K562 (cell line): Measurements from ENCODE around the gene CD22. TPM values are rescaled to one million over a fixed set of nuclear protein-coding genes. Genes with fewer than 3 reads are reported as not detected.

Source experiments
- ARID2 ChIP-seq: fragments of 450-650 bp; IDR thresholded peaks from 2 replicates; pipeline ENCODE4 v1.6.1; 2017; ENCODE audit warnings: antibody characterized with exemption, mild to moderate bottlenecking
- ARNT ChIP-seq, 2 experiments: fragments of 450-650 bp; IDR thresholded peaks; 2 replicates each; pipeline ENCODE4 v1.6.1; 2016; ENCODE audit warnings: mild to moderate bottlenecking in 1 of 2
- BHLHE40 ChIP-seq: IDR thresholded peaks from 2 replicates; pipeline ENCODE4 v1.6.1; 2011; ENCODE audit warnings: low read length, improper control_type of control experiment
- CEBPB ChIP-seq: fragments of 450-650 bp; IDR thresholded peaks from 2 replicates; pipeline ENCODE4 v1.6.1; 2016; ENCODE audit warnings: missing genetic modification characterization, missing compliant biosample characterization
- MTA3 ChIP-seq: fragments of 450-650 bp; formaldehyde crosslinking; IDR thresholded peaks from 2 replicates; pipeline ENCODE4 v1.6.1; 2017; ENCODE audit warnings: mild to moderate bottlenecking, borderline replicate concordance
- NRF1 ChIP-seq, 2 experiments: fragments of 450-650 bp; IDR thresholded peaks in 1 of 2; conservative IDR thresholded peaks in 1 of 2; 2 replicates each; pipeline ENCODE4 v1.6.1; 2014; ENCODE audit warnings: mild to moderate bottlenecking in 2 of 2
- PCBP2 ChIP-seq: fragments of 200-400 bp; formaldehyde crosslinking; IDR thresholded peaks from 2 replicates; pipeline ENCODE4 v1.6.1; 2018; ENCODE audit warnings: low read length, low read depth, mild to moderate bottlenecking, moderate library complexity; ENCODE audit not compliant: poor library complexity, severe bottlenecking
- PHF20 ChIP-seq: fragments of 450-650 bp; IDR thresholded peaks from 2 replicates; pipeline ENCODE4 v1.6.1; 2018; ENCODE audit not compliant: partially characterized antibody
- RCOR1 ChIP-seq, 2 experiments: IDR thresholded peaks; 2 replicates each; pipeline ENCODE4 v1.6.1; 2012; ENCODE audit warnings: low read depth in 2 of 2, low read length in 2 of 2, borderline replicate concordance in 1 of 2, improper control_type of control experiment in 1 of 2
- SAFB2 ChIP-seq: fragments of 200-400 bp; formaldehyde crosslinking; IDR thresholded peaks from 2 replicates; pipeline ENCODE4 v1.6.1; 2018; ENCODE audit warnings: borderline replicate concordance, low read length, low read depth, moderate library complexity; ENCODE audit not compliant: severe bottlenecking
- SRSF1 ChIP-seq: fragments of 200-400 bp; formaldehyde crosslinking; IDR thresholded peaks from 2 replicates; pipeline ENCODE4 v1.6.1; 2017; ENCODE audit warnings: mild to moderate bottlenecking, low read depth, low read length, moderate library complexity
- TBL1XR1 ChIP-seq, 2 experiments: IDR thresholded peaks; 2 replicates each; pipeline ENCODE4 v1.6.1; 2012; ENCODE audit warnings: improper control_type of control experiment in 2 of 2, low read length in 2 of 2, mild to moderate bottlenecking in 1 of 2
- YY1 ChIP-seq, 3 experiments: IDR thresholded peaks; 2 replicates each; pipeline ENCODE4 v1.6.1; 2011; ENCODE audit warnings: low read length in 2 of 3, mild to moderate bottlenecking in 2 of 3, moderate library complexity in 2 of 3, borderline replicate concordance in 1 of 3, control low read depth in 1 of 3, low read depth in 1 of 3; ENCODE audit not compliant: insufficient read depth in 3 of 3, insufficient replicate concordance in 2 of 3, control insufficient read depth in 1 of 3, insufficient read length in 1 of 3; ENCODE audit errors: extremely low read depth in 1 of 3
- ZFP30 ChIP-seq: fragments of 250-450 bp; sonication (Bioruptor Pico); IDR thresholded peaks from 2 replicates; pipeline ENCODE4 v1.8.0; 2022; ENCODE audit warnings: moderate library complexity, mild to moderate bottlenecking, inconsistent platforms, borderline replicate concordance
- ZKSCAN3 ChIP-seq: fragments of 250-450 bp; sonication (Bioruptor Pico); IDR thresholded peaks from 2 replicates; pipeline ENCODE4 v1.4.0; 2020
- polyA plus RNA-seq, 8 experiments: library from polyadenylated mRNA; depleted of rRNA in 4 of 8; stranded (reverse) in 5 of 8; unstranded in 3 of 8; fragments of >200 nt; fragmentation: Nextera tagmentation in 2 of 8; fragmentation: Illumina TruSeq in 1 of 8; extraction: Ambion mirVana in 2 of 8; extraction: Trizol in 1 of 8; gene quantifications; 2 replicates each; pipeline versions ENCODE4 v1.2.1 to v1.2.3, GENCODE V29; 2011 to 2014; ENCODE audit warnings: inconsistent platforms in 1 of 8, missing spikeins in 1 of 8
- total RNA-seq, 7 experiments: library from RNA; depleted of rRNA in 6 of 7; stranded (reverse); fragments of >200 nt in 6 of 7; fragmentation: Illumina TruSeq in 2 of 7; extraction: Trizol in 2 of 7; gene quantifications; 2 replicates each; pipeline versions ENCODE4 v1.2.1 to v1.2.3, GENCODE V29; 2011 to 2021; ENCODE audit warnings: low replicate concordance in 1 of 7
- TF ChIP-seq, protein P1 (sequence below): sonication (generic); formaldehyde crosslinking; IDR thresholded peaks from 2 replicates; pipeline ENCODE4 v1.8.0; 2023; ENCODE audit warnings: mild to moderate bottlenecking, missing genetic modification reagents
- TF ChIP-seq, protein P2 (sequence below): sonication (generic); formaldehyde crosslinking; IDR thresholded peaks from 2 replicates; pipeline ENCODE4 v1.8.0; 2023; ENCODE audit warnings: mild to moderate bottlenecking, missing genetic modification reagents
- TF ChIP-seq, protein P3 (sequence below), 3 experiments: IDR thresholded peaks in 2 of 3; conservative IDR thresholded peaks in 1 of 3; 2 replicates each; pipeline ENCODE4 v1.5.1; 2011 to 2012; ENCODE audit warnings: low read length in 3 of 3, mild to moderate bottlenecking in 3 of 3, control low read depth in 2 of 3, improper control_type of control experiment in 1 of 3, inconsistent platforms in 1 of 3, low read depth in 1 of 3, mixed read lengths in 1 of 3, moderate library complexity in 1 of 3; ENCODE audit not compliant: insufficient read depth in 2 of 3

The CD22 gene
- total and polyA plus RNA-seq, 9 of the 15 experiments (the other 6 are each of a cell fraction or from before 2014, with no cell fraction given): 0.29 to 5.0 (median 3.5) TPM

DNA sequence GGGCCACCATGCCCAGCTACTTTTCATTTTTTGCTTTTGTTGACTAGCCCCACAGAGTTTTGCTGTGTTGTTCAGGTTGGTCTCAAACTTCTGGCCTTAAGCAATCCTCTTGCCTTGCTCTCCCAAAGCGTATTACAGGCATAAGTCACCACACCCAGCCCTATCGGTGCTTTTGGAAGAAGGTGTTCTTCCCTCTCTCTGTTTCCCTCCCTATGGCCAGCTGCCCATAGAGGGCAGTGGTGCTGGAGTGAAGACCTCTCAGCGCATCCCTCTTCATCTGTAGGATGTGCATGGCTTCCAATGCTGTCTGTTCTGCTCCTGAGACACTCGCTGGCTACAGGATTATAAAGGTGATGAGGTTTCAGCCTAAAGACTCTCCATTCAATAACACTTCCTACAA lies 1.3 kb upstream of the CD22 start (continued):
- TF ChIP-seq, protein P1, sequence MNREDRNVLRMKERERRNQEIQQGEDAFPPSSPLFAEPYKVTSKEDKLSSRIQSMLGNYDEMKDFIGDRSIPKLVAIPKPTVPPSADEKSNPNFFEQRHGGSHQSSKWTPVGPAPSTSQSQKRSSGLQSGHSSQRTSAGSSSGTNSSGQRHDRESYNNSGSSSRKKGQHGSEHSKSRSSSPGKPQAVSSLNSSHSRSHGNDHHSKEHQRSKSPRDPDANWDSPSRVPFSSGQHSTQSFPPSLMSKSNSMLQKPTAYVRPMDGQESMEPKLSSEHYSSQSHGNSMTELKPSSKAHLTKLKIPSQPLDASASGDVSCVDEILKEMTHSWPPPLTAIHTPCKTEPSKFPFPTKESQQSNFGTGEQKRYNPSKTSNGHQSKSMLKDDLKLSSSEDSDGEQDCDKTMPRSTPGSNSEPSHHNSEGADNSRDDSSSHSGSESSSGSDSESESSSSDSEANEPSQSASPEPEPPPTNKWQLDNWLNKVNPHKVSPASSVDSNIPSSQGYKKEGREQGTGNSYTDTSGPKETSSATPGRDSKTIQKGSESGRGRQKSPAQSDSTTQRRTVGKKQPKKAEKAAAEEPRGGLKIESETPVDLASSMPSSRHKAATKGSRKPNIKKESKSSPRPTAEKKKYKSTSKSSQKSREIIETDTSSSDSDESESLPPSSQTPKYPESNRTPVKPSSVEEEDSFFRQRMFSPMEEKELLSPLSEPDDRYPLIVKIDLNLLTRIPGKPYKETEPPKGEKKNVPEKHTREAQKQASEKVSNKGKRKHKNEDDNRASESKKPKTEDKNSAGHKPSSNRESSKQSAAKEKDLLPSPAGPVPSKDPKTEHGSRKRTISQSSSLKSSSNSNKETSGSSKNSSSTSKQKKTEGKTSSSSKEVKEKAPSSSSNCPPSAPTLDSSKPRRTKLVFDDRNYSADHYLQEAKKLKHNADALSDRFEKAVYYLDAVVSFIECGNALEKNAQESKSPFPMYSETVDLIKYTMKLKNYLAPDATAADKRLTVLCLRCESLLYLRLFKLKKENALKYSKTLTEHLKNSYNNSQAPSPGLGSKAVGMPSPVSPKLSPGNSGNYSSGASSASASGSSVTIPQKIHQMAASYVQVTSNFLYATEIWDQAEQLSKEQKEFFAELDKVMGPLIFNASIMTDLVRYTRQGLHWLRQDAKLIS (CRISPR knock-in tag): no peak
- TF ChIP-seq ARNT (IDR thresholded peaks at IDR 0.05) (0 out of 4 replicates have a peak, but pooled peaks of 1 of the 2 experiments have one; percentile 27), ARID2 (no peak), RCOR1 (IDR thresholded peaks at IDR 0.05; ENCODE audit: borderline replicate concordance in 1 of 2, low read depth in 2 of 2, low read length in 2 of 2) (peak in 1 of 2 experiments; percentile 90; a peak in 3 of 4 replicates), MTA3 (0 out of 2 replicates have a peak, but pooled peaks have one; percentile 21), YY1 (IDR thresholded peaks at IDR 0.05; ENCODE audit: borderline replicate concordance in 1 of 3, control insufficient read depth in 1 of 3, extremely low read depth in 1 of 3, insufficient read depth in 3 of 3, insufficient read length in 1 of 3, insufficient replicate concordance in 2 of 3, low read depth in 1 of 3, low read length in 2 of 3) (peak in 1 of 3 experiments; percentile 19), ZKSCAN3 (no peak), NRF1 (conservative IDR thresholded peaks at IDR 0.05 in 1 of 2, IDR thresholded peaks at IDR 0.05 in 1 of 2) (peak in 1 of 2 experiments; percentile 17; a peak in 1 of 4 replicates), PCBP2 (no peak), TBL1XR1 (IDR thresholded peaks at IDR 0.05; ENCODE audit: low read length in 2 of 2) (0 out of 4 replicates have a peak, but pooled peaks of 1 of the 2 experiments have one; percentile 12), SAFB2 (no peak), CEBPB (tag) (peak; percentile 41; the same call in 1 of the 2 replicates), ZFP30 (no peak), SRSF1 (no peak), PHF20 (peak; percentile 37), BHLHE40 (peak; percentile 31; the same call in 1 of the 2 replicates)
- TF ChIP-seq, protein P2, sequence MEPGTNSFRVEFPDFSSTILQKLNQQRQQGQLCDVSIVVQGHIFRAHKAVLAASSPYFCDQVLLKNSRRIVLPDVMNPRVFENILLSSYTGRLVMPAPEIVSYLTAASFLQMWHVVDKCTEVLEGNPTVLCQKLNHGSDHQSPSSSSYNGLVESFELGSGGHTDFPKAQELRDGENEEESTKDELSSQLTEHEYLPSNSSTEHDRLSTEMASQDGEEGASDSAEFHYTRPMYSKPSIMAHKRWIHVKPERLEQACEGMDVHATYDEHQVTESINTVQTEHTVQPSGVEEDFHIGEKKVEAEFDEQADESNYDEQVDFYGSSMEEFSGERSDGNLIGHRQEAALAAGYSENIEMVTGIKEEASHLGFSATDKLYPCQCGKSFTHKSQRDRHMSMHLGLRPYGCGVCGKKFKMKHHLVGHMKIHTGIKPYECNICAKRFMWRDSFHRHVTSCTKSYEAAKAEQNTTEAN: no peak
- TF ChIP-seq, protein P3, sequence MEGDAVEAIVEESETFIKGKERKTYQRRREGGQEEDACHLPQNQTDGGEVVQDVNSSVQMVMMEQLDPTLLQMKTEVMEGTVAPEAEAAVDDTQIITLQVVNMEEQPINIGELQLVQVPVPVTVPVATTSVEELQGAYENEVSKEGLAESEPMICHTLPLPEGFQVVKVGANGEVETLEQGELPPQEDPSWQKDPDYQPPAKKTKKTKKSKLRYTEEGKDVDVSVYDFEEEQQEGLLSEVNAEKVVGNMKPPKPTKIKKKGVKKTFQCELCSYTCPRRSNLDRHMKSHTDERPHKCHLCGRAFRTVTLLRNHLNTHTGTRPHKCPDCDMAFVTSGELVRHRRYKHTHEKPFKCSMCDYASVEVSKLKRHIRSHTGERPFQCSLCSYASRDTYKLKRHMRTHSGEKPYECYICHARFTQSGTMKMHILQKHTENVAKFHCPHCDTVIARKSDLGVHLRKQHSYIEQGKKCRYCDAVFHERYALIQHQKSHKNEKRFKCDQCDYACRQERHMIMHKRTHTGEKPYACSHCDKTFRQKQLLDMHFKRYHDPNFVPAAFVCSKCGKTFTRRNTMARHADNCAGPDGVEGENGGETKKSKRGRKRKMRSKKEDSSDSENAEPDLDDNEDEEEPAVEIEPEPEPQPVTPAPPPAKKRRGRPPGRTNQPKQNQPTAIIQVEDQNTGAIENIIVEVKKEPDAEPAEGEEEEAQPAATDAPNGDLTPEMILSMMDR (IDR thresholded peaks at IDR 0.05 in 2 of 3, conservative IDR thresholded peaks at IDR 0.05 in 1 of 3; ENCODE audit: insufficient read depth in 2 of 3, low read depth in 1 of 3, low read length in 3 of 3): peak; percentile 79 to 80 (median 80)
